Measurements from ENCODE around the gene KHK.

Gene KHK

DNA sequence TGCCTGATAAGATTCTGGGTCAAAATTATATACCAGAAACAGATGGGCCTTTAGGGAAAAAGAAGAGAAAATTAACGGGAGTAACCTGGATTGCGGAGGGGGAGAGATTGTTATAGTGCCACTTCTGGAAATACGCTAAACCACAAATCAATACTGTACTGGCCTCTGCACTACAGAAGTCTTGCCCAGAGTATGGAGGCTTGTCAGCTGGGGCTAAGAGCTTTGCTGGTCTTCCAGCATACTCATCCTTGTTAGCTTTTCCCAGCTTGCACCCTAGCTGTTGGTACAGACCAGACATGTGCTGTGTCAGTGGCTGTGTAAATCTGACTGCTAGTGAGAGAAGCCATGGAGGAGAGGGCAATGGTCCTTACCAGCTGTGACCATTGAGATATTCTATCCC lies 26.2 kb upstream of the KHK start:
- Histone ChIP-seq H3K9ac (ENCODE audit: low read length) (no peak overlapping the region), H3K36me3 (replicated peaks; ENCODE audit: low read depth, low read length) (peaks cover 25% of the 10 kb centered on the region), H3K4me1 (ENCODE audit: low read length) (no peaks in the 10 kb centered on the region), H2AFZ (ENCODE audit: low read depth, low read length) (no peak overlapping the region), H3K4me2 (ENCODE audit: low read length) (no peak overlapping the region), H4K20me1 (ENCODE audit: insufficient read depth, low read length) (no peaks in the 10 kb centered on the region), H3K79me2 (ENCODE audit: low read length) (no peaks in the 10 kb centered on the region), H3K27me3 (ENCODE audit: low read depth, low read length) (no peaks in the 10 kb centered on the region), H3K9me3 (ENCODE audit: insufficient read depth, low read length) (no peaks in the 10 kb centered on the region), H3K27ac (ENCODE audit: low read length) (no peak overlapping the region), H3K4me3 (ENCODE audit: low read length) (no peak overlapping the region)
- TF ChIP-seq, protein P1, sequence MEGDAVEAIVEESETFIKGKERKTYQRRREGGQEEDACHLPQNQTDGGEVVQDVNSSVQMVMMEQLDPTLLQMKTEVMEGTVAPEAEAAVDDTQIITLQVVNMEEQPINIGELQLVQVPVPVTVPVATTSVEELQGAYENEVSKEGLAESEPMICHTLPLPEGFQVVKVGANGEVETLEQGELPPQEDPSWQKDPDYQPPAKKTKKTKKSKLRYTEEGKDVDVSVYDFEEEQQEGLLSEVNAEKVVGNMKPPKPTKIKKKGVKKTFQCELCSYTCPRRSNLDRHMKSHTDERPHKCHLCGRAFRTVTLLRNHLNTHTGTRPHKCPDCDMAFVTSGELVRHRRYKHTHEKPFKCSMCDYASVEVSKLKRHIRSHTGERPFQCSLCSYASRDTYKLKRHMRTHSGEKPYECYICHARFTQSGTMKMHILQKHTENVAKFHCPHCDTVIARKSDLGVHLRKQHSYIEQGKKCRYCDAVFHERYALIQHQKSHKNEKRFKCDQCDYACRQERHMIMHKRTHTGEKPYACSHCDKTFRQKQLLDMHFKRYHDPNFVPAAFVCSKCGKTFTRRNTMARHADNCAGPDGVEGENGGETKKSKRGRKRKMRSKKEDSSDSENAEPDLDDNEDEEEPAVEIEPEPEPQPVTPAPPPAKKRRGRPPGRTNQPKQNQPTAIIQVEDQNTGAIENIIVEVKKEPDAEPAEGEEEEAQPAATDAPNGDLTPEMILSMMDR (IDR thresholded peaks at IDR 0.05; ENCODE audit: low read depth, low read length) = no peak
- no peak for TF ChIP-seq EZH2phosphoT487 (IDR thresholded peaks at IDR 0.05; ENCODE audit: low read depth)

DNA sequence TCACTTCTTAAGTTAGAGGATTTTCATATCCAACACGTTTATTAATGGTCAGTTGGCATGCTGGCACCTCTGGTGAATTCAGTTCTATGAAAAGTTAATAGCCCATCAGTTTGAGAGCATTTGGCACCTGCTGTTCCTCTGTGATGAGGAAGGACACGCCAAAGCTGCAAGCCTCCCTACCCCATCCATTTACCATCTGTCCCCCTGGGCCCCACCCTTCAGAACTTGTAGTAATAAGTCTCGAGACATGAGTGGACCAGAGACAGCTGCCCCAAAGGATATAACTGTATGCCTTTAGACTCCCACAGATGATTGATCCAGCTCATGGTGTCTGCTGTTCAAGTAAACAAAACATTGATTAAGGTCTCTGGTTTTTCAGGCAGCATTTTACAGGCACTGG lies 21.4 kb upstream of the KHK start:
- no peaks in the 10 kb centered on the region for H4K20me1 ChIP-seq (ENCODE audit: insufficient read depth, low read length)
- TF ChIP-seq, protein P1 (IDR thresholded peaks at IDR 0.05; ENCODE audit: low read depth, low read length) = no peak
- no peak for TF ChIP-seq EZH2phosphoT487 (IDR thresholded peaks at IDR 0.05; ENCODE audit: low read depth)
- H3K4me3 ChIP-seq (ENCODE audit: low read length) = no peak overlapping the region
- no peak overlapping the region for H3K4me2 ChIP-seq (ENCODE audit: low read length)
- H3K79me2 ChIP-seq (ENCODE audit: low read length) = peaks cover 18% of the 10 kb centered on the region
- no peak overlapping the region for H3K9ac ChIP-seq (ENCODE audit: low read length)
- no peaks in the 10 kb centered on the region for H3K27me3 ChIP-seq (ENCODE audit: low read depth, low read length)
- H3K9me3 ChIP-seq (ENCODE audit: insufficient read depth, low read length) = no peaks in the 10 kb centered on the region
- peaks cover 40% of the 10 kb centered on the region for H3K36me3 ChIP-seq (replicated peaks; ENCODE audit: low read depth, low read length)
- H2AFZ ChIP-seq (ENCODE audit: low read depth, low read length) = no peak overlapping the region
- peaks cover 2% of the 10 kb centered on the region for H3K4me1 ChIP-seq (ENCODE audit: low read length)
- no peak overlapping the region for H3K27ac ChIP-seq (ENCODE audit: low read length)

DNA sequence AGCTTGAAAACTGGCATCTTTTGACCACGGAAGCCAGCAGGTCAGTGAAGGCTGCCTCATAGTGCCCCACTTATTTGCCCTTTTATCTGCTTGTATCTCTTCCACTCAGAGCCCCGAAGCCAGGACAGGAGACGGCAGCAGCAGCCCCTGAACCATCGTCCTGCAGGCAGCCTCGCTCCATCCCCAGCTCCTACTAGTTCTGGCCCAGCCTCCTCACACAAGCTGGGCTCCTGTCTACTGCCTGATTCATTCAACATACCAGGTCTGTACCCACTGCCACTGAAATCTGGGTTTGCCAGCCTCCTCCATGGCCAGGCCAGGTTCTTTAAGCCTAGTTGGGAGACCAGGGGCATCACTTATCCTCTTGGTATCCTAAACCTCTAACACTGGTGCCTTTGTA lies 19.2 kb upstream of the KHK start:
- H3K36me3 ChIP-seq (replicated peaks; ENCODE audit: low read depth, low read length) = peaks cover 42% of the 10 kb centered on the region
- H2AFZ ChIP-seq (ENCODE audit: low read depth, low read length) = no peak overlapping the region

DNA sequence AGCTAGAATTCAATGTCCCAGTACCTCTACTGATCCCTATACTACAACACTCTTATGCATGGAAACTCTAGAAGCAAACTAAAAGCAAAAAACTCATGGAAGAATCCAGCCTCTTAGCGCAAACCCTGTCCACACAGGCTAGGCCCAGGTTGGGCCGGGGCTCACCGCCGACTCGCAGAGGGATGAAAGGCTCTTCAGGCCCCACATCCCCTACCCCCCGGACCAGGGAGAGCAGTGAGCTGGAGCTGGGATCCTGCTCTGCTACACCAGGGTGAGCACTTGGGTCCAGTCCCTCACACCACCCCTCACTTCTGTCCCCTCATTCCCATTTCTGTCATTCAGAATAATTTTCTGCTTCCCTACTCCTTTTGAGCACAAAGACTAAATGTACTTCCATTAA lies 17.1 kb upstream of the KHK start:
- Histone ChIP-seq H3K79me2 (ENCODE audit: low read length) (peaks cover 31% of the 10 kb centered on the region), H3K27ac (ENCODE audit: low read length) (no peak overlapping the region), H3K4me3 (ENCODE audit: low read length) (no peak overlapping the region), H3K4me1 (ENCODE audit: low read length) (peaks cover 18% of the 10 kb centered on the region), H4K20me1 (ENCODE audit: insufficient read depth, low read length) (no peaks in the 10 kb centered on the region), H3K9me3 (ENCODE audit: insufficient read depth, low read length) (no peaks in the 10 kb centered on the region), H3K36me3 (replicated peaks; ENCODE audit: low read depth, low read length) (peaks cover 37% of the 10 kb centered on the region), H2AFZ (ENCODE audit: low read depth, low read length) (no peak overlapping the region), H3K27me3 (ENCODE audit: low read depth, low read length) (no peaks in the 10 kb centered on the region), H3K4me2 (ENCODE audit: low read length) (no peak overlapping the region), H3K9ac (ENCODE audit: low read length) (no peak overlapping the region)
- TF ChIP-seq EZH2phosphoT487 (IDR thresholded peaks at IDR 0.05; ENCODE audit: low read depth) = no peak
- TF ChIP-seq, protein P1 (IDR thresholded peaks at IDR 0.05; ENCODE audit: low read depth, low read length) = no peak

More for the DNA sequence above, 19.2 kb upstream of the KHK start:
- H3K9me3 ChIP-seq (ENCODE audit: insufficient read depth, low read length) = no peaks in the 10 kb centered on the region
- peaks cover 12% of the 10 kb centered on the region for H3K4me1 ChIP-seq (ENCODE audit: low read length)
- H3K4me3 ChIP-seq (ENCODE audit: low read length) = no peak overlapping the region
- no peak overlapping the region for H3K4me2 ChIP-seq (ENCODE audit: low read length)
- no peak overlapping the region for H3K27ac ChIP-seq (ENCODE audit: low read length)
- H3K9ac ChIP-seq (ENCODE audit: low read length) = no peak overlapping the region
- TF ChIP-seq, protein P1 (IDR thresholded peaks at IDR 0.05; ENCODE audit: low read depth, low read length) = no peak
- TF ChIP-seq EZH2phosphoT487 (IDR thresholded peaks at IDR 0.05; ENCODE audit: low read depth) = no peak
- no peaks in the 10 kb centered on the region for H3K27me3 ChIP-seq (ENCODE audit: low read depth, low read length)
- no peaks in the 10 kb centered on the region for H4K20me1 ChIP-seq (ENCODE audit: insufficient read depth, low read length)
- peaks cover 31% of the 10 kb centered on the region for H3K79me2 ChIP-seq (ENCODE audit: low read length)
